Activated gamma-delta T cell treated with anti-CD3 and anti-CD28 coated beads, Interleukin-2, amount 50 U/mL, for 16 hours (primary cell): Measurements from ENCODE around the gene NFATC1.
"Not testable (repeated sequence)": the region's sequence is repeated elsewhere in the genome, so short reads cannot be mapped to it uniquely, and the experiment has no call there.

ENCODE experiments used
- DNase-seq: peaks from one replicate; pipeline ENCODE4 v3.0.0-alpha.2; 2020; ENCODE audit warnings: low read depth

NFATC1 gene

DNA sequence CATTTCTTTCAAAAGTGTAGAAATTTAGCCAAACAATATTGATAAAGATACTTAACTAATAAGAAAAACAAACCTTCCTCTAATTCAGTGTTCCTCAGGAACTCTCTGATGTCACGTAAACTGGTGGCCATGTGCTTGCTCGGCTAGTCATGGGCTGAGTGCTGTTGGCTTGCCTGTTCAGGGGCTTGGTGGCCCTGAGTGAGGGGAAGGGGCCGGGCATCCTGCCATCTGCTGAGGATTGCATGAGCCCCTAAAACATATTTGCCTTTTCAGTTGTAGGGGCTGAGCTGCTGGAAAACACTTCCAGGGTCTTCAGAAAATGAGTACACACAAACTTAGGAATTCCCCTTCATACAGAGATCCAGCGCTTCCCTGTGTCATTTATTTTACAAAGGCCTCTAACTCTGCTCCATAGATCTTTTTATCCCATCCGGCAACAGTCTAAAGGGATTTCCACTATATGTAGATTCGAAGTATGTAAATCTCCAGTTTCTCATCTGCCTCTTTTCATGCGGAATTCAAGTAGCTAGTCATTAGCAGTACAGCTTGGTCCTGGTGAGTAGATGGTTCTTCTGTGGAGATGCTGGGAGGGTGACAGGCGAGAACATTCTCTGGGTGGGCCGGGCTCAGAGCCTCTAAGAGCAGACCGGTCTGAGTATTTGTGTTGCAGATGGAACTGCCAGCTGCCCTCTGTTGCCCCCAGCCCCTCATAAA is 20.1 kb upstream of the NFATC1 start:
- no peak for DNase-seq

DNA sequence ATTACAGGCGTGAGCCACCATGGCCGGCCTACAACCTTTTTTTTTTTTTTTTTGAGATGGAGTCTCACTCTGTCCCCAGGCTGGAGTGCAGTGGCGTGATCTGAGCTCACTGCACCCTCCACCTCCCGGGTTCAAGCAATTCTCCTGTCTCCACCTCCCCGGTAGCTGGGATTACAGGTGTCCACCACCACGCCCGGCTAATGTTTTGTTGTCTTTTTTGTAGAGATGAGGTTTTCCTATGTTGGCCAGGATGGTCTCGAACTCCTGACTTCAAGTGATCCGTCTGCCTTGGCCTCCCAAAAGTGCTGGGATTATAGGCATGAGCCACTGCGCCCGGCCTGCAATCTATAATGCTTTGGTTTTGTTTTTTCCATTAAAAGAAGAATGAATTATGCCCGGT is 19.1 kb upstream of the NFATC1 start:
- DNase-seq = not testable (repeated sequence)

DNA sequence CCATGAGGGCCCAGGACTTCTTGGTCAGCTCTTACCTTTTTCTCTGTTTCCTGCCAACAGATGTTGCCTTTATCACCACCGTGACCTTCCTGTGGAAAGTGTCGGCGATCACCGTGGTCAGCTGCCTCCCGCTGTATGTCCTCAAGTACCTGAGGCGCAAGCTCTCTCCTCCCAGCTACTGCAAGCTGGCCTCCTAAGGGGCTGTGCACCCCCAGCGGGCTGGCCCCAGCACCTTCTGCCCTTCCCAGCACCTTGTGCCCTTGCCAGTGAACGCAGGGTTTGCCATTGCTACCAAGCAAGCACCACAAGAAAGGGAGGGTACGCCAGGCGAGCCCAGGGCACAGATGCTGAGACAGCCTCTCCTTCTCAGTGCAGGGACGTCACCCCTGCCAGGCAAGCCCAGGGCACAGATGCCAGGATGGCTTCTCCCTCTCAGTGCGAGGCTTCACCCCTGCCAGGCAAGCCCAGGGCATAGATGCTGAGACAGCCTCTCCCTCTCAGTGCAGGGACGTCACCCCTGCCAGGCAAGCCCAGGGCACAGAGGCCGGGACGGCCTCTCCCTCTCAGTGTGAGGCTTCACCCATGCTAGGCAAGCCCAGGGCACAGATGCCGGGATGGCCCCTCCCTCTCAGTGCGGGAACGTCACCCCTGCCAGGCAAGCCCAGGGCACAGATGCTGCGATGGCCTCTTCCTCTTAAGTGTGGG is 18.4 kb upstream of the NFATC1 start:
- no peak for DNase-seq

DNA sequence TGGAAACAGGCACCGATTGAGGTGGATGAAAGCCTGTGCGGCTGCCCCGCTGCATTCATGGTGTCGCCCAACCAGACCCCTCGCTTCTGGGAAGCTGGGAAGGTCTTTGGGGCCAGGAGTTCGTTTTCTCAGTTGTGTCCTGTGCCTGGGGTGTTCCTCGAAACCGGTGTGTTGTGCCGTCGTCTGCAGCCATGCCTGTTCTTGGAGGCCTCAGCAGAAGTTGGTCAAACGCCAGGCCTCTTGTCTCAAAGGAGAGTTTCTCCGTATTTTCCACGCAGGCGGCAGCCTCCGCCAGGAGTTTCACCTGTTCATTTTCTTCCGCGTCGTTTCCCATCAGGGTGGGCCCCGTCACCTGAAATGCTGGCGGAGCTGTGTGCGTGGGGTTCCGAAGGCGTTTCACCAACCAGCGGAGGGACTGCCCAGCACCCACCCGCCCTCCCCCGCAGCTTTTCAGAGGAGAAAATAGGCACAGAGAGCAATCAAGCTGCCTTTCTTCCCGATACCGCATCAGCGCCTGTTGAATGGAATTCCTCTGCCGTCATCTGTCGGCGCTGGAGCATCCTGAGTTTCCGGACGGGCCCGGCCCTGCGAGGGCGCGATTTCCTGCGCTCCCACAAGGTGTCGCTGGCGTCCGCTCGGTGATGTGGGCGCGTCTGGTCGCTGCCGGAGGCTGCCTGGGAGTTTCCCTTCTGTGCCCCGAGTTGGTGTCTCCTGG is 17.0 kb upstream of the NFATC1 start:
- peak; percentile 65 for DNase-seq

DNA sequence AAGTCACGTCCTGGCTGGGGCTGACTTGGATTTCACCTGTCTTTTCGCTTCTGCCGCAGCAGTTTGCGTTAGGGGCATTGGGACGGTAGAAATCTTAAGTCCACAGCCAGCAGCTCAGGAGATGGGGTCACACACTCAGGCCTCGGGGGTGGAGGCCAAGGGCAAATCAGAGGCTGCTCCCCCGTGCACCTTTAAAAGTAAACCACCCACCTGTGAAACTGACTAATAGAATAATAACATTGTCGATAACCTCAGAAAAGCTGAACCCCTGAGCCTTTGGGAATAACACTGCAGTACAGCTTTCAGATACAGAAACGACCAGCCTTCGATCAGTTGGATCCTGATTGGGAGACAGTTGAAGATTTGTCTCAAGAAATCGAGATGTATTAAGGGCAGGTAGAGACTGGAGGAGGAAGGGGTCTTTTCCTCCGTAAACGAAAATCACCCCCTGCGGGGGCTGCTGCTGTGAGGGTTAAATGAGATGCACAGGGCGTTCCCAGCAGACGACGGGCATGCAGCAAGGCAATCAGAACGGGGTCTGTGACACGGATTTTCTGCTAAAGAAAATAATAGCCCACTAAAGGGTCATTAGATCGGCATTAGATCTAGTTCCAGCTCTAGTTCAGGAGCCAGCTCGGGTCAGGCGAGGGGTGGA is 16.4 kb upstream of the NFATC1 start:
- no peak for DNase-seq

DNA sequence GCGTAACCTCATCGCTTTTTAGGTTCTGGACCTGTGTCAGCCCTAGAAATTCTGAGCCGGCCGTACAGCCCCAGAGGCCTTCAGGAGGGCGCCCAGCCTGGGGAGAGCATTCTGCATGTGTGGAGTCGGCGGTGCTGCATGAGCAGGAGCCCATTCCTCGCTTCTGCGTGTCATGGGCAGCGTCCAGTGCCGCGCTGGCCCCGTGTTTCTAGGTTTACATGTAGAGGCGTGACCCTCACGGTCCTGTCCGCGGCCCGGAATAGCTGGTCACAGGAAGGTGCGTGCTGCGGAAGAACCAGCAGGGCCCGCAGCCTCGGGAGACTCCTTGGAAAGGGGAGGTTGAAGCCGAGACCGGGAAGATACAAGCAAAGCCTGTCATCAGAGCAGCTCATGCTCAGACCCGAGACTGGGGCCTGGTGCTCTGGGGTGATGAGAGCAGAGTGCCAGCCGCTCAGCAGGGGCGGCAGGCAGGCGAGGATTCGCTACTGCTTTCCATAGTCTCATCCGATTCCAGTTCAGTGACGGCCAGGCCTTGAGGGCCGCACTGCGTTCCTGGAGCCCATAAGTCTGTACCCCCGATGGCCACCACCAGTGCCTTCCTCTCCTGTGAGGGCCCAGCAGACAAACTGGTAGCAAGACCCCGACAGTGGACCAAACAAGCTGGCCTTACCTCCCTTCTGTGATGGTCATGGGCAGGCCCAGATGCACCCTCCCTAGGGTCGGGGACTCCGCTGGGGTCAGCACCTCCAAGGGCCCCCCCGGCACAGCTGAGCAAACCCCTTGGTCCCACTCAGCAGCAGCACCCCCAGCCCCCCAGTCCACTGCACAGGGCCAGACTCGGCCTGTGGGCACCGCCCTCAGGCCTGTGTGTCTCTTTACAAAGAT is 15.6 kb upstream of the NFATC1 start:
- DNase-seq = no peak

DNA sequence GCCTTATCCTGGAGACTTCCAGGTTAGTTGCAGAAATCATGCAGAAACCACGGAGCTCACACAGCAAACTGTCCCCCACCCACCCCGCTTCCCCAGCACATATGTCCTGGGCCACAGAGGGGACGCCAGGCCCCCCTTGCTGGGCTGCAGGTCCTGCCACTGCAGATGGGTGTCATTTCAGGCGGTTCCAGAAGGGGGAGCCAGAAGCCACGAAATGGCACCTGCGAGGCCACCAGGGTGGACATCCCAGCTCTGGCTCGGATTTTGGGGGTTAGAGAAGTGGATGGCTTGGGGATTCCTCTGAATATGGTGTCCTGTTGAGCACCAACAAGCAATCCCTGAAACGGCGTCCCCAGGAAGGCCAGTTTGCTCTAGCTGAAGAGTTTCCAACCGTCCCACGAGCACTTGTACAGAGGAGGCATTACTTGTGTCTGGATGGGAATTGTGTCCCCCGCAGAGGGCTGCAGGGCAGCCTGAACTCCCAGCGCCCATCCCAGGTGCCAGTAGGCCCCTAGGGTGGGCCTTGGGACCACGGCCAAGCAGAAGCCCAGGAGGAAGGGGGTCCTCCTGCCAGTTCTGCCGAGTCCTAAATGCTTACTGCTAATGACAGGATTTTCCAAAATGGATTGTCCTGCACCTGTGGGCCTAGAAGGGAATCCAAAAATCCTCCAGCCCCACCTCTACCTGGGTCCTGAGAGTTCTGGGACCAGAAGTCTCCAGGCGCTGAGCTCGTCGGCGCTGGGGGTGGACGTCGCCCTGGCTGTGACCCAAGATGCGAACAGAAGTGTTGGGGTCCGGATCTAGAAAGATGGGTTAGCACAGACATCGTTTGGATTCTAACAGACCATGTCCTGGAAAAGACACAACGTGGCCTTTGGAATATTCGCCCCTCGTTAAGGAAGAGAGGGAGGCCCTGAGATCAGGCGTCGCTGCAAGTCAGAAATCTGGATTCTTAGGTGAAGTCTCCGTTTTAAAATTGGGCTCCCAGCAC is 14.6 kb upstream of the NFATC1 start:
- peak; percentile 57 for DNase-seq

DNA sequence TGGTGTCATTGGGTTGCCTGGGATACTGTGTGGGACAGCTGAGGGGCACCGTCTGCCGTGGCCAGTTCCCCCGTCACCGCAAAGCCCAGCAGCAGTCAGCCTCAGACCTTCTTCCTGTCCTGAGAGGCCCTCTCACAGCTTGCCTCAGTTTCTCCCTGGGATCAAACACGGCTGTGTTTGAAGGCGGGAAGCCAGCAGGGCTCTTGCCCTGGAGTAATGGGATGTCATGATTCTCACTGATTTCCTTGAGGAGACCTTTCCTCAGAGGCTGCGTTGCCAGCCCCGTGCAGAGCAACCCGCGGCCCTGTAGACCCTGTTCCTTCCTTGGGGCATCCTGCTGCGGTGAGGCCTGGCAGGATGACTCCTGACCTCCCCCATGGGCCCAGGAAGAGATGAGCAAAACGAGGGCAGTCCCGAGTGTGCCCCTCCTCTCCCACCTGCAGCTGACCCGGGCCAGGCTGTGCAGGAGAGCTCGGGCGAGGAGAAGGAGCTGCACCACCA is 13.9 kb upstream of the NFATC1 start:
- DNase-seq = no peak

DNA sequence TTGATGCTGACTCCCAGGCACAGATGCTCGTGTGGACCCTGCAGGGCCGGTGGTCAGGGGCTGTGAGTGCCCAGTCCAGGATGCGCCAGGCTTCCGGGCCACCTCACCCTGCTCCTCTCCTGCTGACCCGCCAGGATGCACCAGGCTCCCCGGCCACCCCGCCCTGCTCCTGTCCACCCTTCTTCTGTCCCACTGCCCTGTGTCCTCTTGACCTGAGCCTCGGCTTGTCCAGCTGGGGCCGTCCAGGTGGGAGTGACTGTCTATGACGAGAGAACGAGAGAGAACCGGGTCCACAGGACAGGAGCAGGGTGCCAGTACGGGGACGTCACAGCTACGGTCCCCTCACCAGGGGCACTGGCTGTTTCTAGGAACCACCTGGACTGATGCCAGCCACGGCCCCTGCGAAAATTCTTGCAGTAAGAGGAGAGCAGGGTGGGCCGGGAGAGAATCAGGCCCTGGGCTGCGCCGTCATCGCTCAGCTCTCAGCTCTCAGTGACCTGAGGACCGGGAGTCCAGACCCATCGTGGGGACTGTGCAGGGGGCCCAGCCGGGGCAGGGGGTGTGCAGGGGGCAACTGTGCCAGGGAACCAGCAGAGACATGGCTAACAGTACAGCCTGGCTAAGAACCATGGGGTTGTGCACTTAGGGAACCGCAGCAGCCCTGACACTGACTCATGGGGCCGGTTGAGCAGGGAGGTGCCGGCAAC is 12.9 kb upstream of the NFATC1 start:
- DNase-seq = no peak

DNA sequence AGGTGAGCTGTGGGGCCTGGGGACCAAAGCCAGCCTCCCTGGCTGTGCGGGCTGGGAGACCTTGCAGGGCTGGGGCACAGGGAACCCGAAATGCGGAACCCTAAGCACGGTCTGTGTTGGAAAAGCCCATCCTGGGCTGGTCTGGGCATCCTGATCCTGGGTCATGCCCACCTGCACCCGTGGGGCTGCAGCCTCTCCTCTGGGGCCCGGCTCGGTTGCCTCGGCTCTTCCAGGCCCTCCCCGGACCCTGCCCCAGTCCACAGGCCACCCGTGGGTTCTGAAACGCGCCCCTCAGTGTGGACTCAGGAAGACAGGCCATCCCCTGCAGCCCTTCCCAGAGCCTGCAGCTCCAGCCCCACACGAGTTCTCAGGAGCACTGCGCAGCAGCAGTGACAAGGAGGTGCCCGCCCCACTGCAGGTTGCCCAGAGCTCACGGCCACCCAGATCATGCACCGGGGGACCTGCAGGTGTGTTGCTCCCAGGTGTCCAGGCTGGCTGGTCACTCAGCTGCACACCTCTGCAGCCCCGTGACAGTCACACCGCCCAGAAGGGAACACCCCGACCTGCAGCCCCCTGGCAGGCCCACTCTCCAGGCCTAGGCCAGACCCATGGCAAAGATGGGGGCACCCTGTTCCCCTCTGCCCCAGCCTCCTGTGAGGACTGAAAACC is 12.2 kb upstream of the NFATC1 start:
- no peak for DNase-seq

DNA sequence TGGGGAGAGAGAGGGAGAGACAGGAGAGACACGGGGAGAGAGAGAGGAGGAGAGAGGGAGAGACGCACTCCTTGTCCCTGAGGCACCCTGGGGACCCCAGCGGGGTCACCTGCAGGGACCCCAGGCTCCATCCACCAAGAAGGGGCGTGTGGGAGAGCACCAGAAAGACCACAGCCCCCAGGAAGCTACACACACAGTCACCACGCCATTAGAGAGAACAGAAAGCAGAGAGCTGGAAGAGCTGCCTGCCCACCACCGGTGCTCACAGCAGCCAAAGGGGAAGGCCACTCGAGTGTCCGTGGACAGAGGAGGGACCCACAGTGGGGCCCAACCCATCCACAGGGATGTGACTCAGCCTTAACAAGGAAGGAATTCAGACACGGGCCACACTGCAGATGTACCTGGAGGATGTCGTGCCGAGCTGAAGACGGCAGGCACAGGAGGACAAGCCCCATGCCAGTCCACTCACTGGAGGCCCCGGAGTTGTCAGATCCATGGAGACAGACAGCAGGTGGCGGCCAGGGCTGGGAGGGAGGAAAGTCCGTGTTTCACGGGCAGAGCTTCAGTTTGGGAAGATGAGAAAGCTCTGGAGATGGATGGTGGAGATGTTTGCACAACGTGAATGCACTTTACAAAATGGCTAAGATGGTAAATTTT is 11.5 kb upstream of the NFATC1 start:
- DNase-seq = no peak

DNA sequence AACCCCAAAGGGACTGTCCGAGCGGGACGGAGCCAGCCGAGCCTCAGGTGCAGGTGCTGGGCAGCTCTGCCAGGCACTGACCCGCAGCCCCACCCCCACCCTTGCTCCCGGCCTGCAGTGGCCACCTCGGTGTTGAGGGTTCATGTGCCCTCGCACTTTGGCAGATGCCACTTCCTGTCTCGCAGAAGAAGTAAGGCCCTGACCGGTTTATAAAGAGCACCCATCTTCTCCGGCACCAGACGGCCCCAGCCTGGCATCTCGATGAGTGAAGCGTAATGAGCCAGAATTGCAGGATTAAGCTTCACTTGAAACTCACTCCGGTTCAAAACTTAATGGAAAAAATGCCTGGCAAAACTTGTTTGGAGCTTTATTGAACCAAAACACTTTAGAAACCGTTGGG is 10.9 kb upstream of the NFATC1 start:
- DNase-seq = no peak

DNA sequence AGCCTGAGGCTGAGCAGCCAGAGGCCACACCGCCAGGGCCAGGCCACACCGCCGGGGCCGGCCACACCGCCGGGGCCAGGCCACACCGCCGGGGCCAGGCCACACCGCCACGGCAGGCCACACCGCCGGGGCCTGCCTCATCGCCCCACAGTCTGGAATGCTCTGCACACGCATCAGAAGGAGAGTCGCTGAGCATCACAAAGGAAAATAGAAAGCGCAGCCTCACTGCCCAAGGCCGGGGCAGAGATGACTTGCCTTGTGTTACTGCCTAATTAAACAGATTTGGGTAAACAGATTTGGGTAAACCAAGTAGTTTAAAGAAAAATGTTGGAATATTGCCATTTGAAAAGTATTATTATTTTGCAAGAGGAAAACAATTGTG is 10.4 kb upstream of the NFATC1 start:
- no peak for DNase-seq

DNA sequence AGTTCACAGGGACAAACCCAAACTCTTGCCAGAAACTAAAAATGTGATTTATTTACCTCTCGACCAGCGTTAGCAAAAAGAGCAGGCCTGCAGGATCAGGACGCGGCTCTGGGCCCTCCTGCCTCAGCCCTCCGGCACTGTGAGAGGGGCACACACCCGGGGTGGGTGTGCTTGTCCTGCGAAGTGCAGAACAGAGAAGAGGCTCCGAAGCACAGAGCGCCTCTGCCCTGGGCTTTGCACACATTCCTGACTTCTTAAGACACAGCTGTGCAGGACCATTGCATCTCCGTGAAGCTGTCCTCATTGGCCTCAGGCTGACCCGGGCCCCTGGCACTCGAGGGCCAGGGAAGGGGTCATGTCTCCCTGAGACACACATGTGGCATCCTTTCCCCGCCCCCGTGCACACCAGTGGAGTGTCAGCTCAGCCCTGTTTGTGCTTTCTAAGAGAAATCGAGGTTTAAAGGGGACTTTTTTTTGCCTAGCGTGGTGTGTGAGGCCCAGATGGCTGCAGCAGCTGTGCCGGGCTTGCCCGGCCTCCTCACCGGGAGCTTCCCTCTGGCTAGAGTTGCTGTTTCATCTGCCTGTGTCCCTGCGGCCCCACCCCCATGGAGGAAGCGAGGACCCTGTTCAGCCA is 9.9 kb upstream of the NFATC1 start:
- no peak for DNase-seq

DNA sequence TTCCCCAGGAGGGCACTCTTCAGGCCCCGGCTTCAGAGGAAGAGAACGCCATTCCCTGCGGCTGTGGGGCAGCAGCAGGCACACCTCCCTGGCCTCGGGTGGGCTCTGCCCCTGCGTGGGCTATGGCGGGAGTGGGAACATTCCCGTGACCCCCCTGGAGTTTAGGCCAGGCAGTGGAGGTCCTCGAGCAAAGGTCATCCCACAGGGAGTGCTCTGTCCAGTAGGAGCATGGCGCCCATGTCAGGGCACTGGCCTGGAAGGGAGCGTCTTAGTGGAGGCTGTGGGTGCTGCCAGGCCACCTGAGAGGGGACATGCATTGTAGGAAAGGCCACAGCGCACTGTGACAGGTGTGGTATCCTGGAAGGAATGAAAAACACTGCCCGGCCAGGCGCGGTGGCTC is 9.2 kb upstream of the NFATC1 start:
- DNase-seq = no peak

DNA sequence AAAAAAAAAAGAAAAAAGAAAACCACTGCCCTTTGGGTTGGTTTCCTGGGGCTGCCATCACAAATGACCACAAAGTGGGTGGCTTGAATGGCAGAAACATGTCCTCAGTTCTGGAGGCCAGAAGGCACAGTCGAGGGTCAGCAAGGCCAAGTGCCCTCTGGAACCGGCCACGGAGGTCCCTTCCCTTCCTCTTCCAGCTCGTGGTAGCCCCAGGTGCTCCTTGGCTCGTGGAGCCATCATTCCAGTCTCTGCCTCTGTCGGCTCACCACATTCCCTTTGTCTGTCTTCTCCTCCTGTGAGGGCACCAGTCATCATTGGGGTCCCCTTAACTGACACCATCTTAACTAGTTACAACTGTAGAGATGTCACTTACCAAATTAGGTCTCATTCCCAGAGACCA is 8.5 kb upstream of the NFATC1 start:
- no peak for DNase-seq

DNA sequence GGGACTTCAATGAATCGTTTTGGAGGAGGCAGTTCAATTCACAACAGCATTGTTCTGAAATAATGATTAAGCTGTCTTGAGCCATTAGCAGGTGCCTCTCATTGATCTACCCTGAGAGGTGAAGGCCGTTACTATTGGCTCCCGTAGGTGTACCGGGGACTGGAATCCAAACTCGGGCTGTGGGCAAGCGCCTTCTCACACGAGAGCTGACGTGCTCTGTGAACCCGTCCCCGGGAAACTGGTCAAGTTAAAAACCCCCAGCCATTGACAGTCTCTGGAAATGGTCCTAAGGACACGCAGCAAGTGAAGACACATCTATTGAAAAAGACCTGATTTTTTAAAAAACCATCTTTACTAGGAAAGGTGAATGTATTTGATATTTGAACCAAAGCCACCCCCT is 8.1 kb upstream of the NFATC1 start:
- DNase-seq = no peak

DNA sequence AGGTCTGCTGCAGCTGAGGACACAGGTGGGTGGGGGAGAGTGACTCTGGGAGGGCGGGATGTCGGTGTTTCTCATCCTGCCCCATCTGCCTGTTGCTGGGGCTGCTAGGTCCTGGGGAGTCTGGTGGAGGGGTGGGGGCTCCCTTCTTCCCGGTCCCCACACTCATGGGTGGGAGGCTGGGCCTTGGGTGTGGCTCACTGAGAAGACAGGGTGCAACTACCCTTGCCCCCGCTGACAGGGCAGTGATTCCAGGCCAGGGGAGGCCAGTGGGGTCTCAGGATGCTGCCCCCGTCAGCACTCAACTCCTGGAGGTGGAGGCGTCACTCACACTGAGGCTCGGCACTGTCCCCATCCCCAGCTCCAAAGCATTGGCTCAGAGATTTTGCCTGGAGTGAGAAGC is 7.7 kb upstream of the NFATC1 start:
- DNase-seq = no peak
